Common myeloid progenitor, CD34-positive (primary cell): ENCODE results near the gene CCL16.

ENCODE experiments used
- CTCF ChIA-PET: fragments of 350-600 bp; sonication (Branson Sonifier 250); formaldehyde crosslinking; loops from one replicate; lab custom pipeline; 2021; ENCODE audit warnings: antibody characterized with exemption; lab: Charles Lee
- POLR2A ChIA-PET: fragments of 350-600 bp; sonication (Branson Sonifier 250); formaldehyde crosslinking; loops from one replicate; lab custom pipeline; 2021; ENCODE audit warnings: antibody characterized with exemption; lab: Charles Lee
- DNase-seq, 3 donors: peaks; one replicate each; pipeline versions ENCODE4 v3.0.0 to v3.0.0-alpha.2; 2013
- H3K27ac ChIP-seq, 2 experiments: 1 replicate in 1 of 2; 2 replicates in 1 of 2; pipeline ENCODE4 v1.7.0; 2013; ENCODE audit warnings: inconsistent platforms in 2 of 2, low read length in 2 of 2, mild to moderate bottlenecking in 2 of 2, low read depth in 1 of 2, moderate library complexity in 1 of 2; ENCODE audit not compliant: severe bottlenecking in 2 of 2, insufficient read depth in 1 of 2, poor library complexity in 1 of 2
- H3K27me3 ChIP-seq, 5 experiments: replicated peaks in 2 of 5; 1 replicate in 3 of 5; 2 replicates in 2 of 5; pipeline versions ENCODE4 v1.6.1 to v1.7.0; 2013; ENCODE audit warnings: low read length in 4 of 5, mild to moderate bottlenecking in 2 of 5, moderate library complexity in 2 of 5, inconsistent platforms in 1 of 5; ENCODE audit not compliant: insufficient read depth in 5 of 5, control insufficient read depth in 4 of 5
- H3K36me3 ChIP-seq, 4 experiments: 1 replicate in 2 of 4; 2 replicates in 2 of 4; pipeline versions ENCODE4 v1.6.1 to v1.7.0; 2013; ENCODE audit warnings: low read length in 3 of 4, control low read depth in 1 of 4, mild to moderate bottlenecking in 1 of 4; ENCODE audit not compliant: control insufficient read depth in 4 of 4, insufficient read depth in 4 of 4
- H3K4me1 ChIP-seq, 4 experiments: 1 replicate in 3 of 4; 2 replicates in 1 of 4; pipeline versions ENCODE4 v1.6.1 to v1.7.1; 2013; ENCODE audit warnings: low read length in 3 of 4, mild to moderate bottlenecking in 3 of 4, control low read depth in 1 of 4, inconsistent platforms in 1 of 4, moderate library complexity in 1 of 4; ENCODE audit not compliant: control insufficient read depth in 4 of 4, insufficient read depth in 4 of 4; ENCODE audit errors: control extremely low read depth in 1 of 4
- H3K4me3 ChIP-seq, 7 experiments: 1 replicate in 4 of 7; 2 replicates in 3 of 7; pipeline versions ENCODE4 v1.5.1 to v1.7.0; 2013; ENCODE audit warnings: mild to moderate bottlenecking in 7 of 7, low read length in 6 of 7, moderate library complexity in 6 of 7, inconsistent platforms in 2 of 7, low read depth in 2 of 7, control low read depth in 1 of 7; ENCODE audit not compliant: insufficient read depth in 4 of 7, control insufficient read depth in 1 of 7; ENCODE audit errors: extremely low read depth in 1 of 7
- H3K9me3 ChIP-seq, 5 experiments: 1 replicate in 4 of 5; 2 replicates in 1 of 5; pipeline versions ENCODE4 v1.6.1 to v1.7.1; 2013; ENCODE audit warnings: low read length in 4 of 5, mild to moderate bottlenecking in 2 of 5, inconsistent platforms in 1 of 5, low read depth in 1 of 5, moderate library complexity in 1 of 5; ENCODE audit not compliant: control insufficient read depth in 4 of 5, insufficient read depth in 2 of 5; ENCODE audit errors: control extremely low read depth in 1 of 5
- WGBS: methylation state at CpG from one replicate; pipeline ENCODE4 v1.1.5; 2013; ENCODE audit not compliant: insufficient coverage; 5-methylcytosine and 5-hydroxymethylcytosine counted together

CCL16 gene

GRCh38 chr17:35968520-35969054, 12.7 kb downstream of the CCL16 start:
- Histone ChIP-seq H3K4me3 (no peak overlapping the region), H3K9me3 (no peaks in the 10 kb centered on the region), H3K27ac (no peak overlapping the region), H3K4me1 (peaks cover 0 to 5% (median 2%) of the 10 kb centered on the region in 4 experiments), H3K36me3 (no peaks in the 10 kb centered on the region), H3K27me3 (no peaks in the 10 kb centered on the region)
- WGBS: 97% methylated on average over 7 of the region's 10 CpGs
- POLR2A ChIA-PET: no interaction called here
- no peak for DNase-seq
- CTCF ChIA-PET: interaction anchor here (0.8 to 21.0 kb wide), 8 partner anchors 8 to 180 kb away, joined by 3 to 370 read pairs (median 6); no protein-coding TSS in a partner anchor

GRCh38 chr17:35965272-35965671, 16.0 kb downstream of the CCL16 start:
- DNase-seq: no peak
- Histone ChIP-seq H3K27ac (no peak overlapping the region), H3K9me3 (no peaks in the 10 kb centered on the region), H3K36me3 (no peaks in the 10 kb centered on the region), H3K4me1 (no peaks in the 10 kb centered on the region), H3K4me3 (no peak overlapping the region), H3K27me3 (no peaks in the 10 kb centered on the region)
- ChIA-PET CTCF (interaction anchor here (0.8 to 21.0 kb wide), 5 partner anchors 16 to 518 kb away, joined by 3 to 370 read pairs (median 3); partner anchors contain the start of genes CCL15 and CCL16), POLR2A (no interaction called here)
- 97% methylated on average over 7 of the region's 7 CpGs for WGBS

GRCh38 chr17:35963663-35964062, 17.6 kb downstream of the CCL16 start:
- no peaks in the 10 kb centered on the region for H3K36me3 ChIP-seq
- no peak overlapping the region for H3K4me3 ChIP-seq
- no peaks in the 10 kb centered on the region for H3K27me3 ChIP-seq
- WGBS: no CpG with 5 or more reads among the region's 6 CpGs
- H3K4me1 ChIP-seq: no peaks in the 10 kb centered on the region
- H3K9me3 ChIP-seq: no peaks in the 10 kb centered on the region
- ChIA-PET POLR2A (interaction anchor here (0.6 kb wide), 1 partner anchor 95 kb away, joined by 3 read pairs; the partner anchor contains the start of gene HEATR9), CTCF (interaction anchor here (0.8 kb wide), 1 partner anchor 183 kb away, joined by 3 read pairs; no protein-coding TSS in a partner anchor)
- H3K27ac ChIP-seq: no peak overlapping the region
- DNase-seq: no peak

GRCh38 chr17:35953720-35954119, 27.6 kb downstream of the CCL16 start:
- Histone ChIP-seq H3K4me3 (no peak overlapping the region), H3K27me3 (peaks cover 0 to 3% (median 2%) of the 10 kb centered on the region in 5 experiments), H3K27ac (no peak overlapping the region), H3K36me3 (no peaks in the 10 kb centered on the region), H3K4me1 (no peaks in the 10 kb centered on the region), H3K9me3 (no peaks in the 10 kb centered on the region)
- DNase-seq: no peak
- ChIA-PET CTCF (no interaction called here), POLR2A (no interaction called here)
- 88% methylated on average over 7 of the region's 7 CpGs for WGBS

- no peak overlapping the region for H3K4me3 ChIP-seq
- no peaks in the 10 kb centered on the region for H3K36me3 ChIP-seq
- CTCF ChIA-PET: interaction anchor here (0.7 to 2.4 kb wide), 3 partner anchors 9 to 199 kb away, joined by 5 to 6 read pairs (median 6); no protein-coding TSS in a partner anchor
- POLR2A ChIA-PET: no interaction called here
- H3K27ac ChIP-seq: no peak overlapping the region
- peaks cover 0 to 3% (median 2%) of the 10 kb centered on the region in 5 experiments for H3K27me3 ChIP-seq
- no peaks in the 10 kb centered on the region for H3K9me3 ChIP-seq
- peak in 1 of 3 donors; percentile 21 for DNase-seq
- peaks cover 0 to 6% (median 4%) of the 10 kb centered on the region in 4 experiments for H3K4me1 ChIP-seq
- 100% methylated on average over 3 of the region's 3 CpGs for WGBS
Observed at GRCh38 chr17:35949401-35949800, 31.9 kb downstream of the CCL16 start.

- no peak overlapping the region for H3K4me3 ChIP-seq
- H3K4me1 ChIP-seq: peaks cover 0 to 6% (median 4%) of the 10 kb centered on the region in 4 experiments
- WGBS: 98% methylated on average over 5 of the region's 7 CpGs
- H3K36me3 ChIP-seq: no peaks in the 10 kb centered on the region
- peaks cover 0 to 1% (median 0%) of the 10 kb centered on the region in 5 experiments for H3K27me3 ChIP-seq
- ChIA-PET CTCF (interaction anchor here (0.7 to 2.4 kb wide), 5 partner anchors 8 to 200 kb away, joined by 3 to 6 read pairs (median 3); no protein-coding TSS in a partner anchor), POLR2A (no interaction called here)
- no peak for DNase-seq
- no peaks in the 10 kb centered on the region for H3K9me3 ChIP-seq
- H3K27ac ChIP-seq: no peak overlapping the region
Observed at GRCh38 chr17:35948092-35948491, 33.2 kb downstream of the CCL16 start.

GRCh38 chr17:35947156-35947585, 34.1 kb downstream of the CCL16 start:
- no peaks in the 10 kb centered on the region for H3K36me3 ChIP-seq
- POLR2A ChIA-PET: no interaction called here
- H3K4me3 ChIP-seq: peak overlapping the region in 2 of 7 experiments; percentile 26 to 70
- H3K4me1 ChIP-seq: peaks cover 0 to 6% (median 4%) of the 10 kb centered on the region in 4 experiments
- CTCF ChIA-PET: interaction anchor here (0.6 to 2.4 kb wide), 5 partner anchors 11 to 1537 kb away, joined by 3 to 6 read pairs (median 3); no protein-coding TSS in a partner anchor
- 7% methylated on average over 5 of the region's 12 CpGs for WGBS
- peaks cover 0 to 1% (median 0%) of the 10 kb centered on the region in 5 experiments for H3K27me3 ChIP-seq
- peak; percentile 69 to 84 (median 83) for DNase-seq
- no peak overlapping the region for H3K27ac ChIP-seq
- H3K9me3 ChIP-seq: no peaks in the 10 kb centered on the region
